CD14-positive monocyte (primary cell): ENCODE measurements around the gene AIFM1. TPM values are rescaled to one million over a fixed set of nuclear protein-coding genes. Genes with fewer than 3 reads are reported as not detected.
A peak's percentile ranks its signal among the peaks of the same experiment; 100 is the strongest.

Experiments used
- DNase-seq, 3 donors: peaks; one replicate each; pipeline ENCODE4 v3.0.0-alpha.2; 2011 to 2022
- H2AFZ ChIP-seq: 2 replicates; pipeline ENCODE4 v1.6.0; 2012; ENCODE audit warnings: mild to moderate bottlenecking, low read depth, low read length, inconsistent platforms; ENCODE audit not compliant: insufficient read depth, poor library complexity, severe bottlenecking
- H3K27ac ChIP-seq, 2 donors: 1 replicate in 1 of 2; 2 replicates in 1 of 2; pipeline ENCODE4 v1.5.1; 2012 to 2013; ENCODE audit warnings: low read length in 2 of 2, control low read depth in 1 of 2, inconsistent platforms in 1 of 2, low read depth in 1 of 2, mild to moderate bottlenecking in 1 of 2
- H3K27me3 ChIP-seq, 2 donors: one replicate each; pipeline versions ENCODE4 v1.6.0 to v1.6.1; 2011 to 2013; ENCODE audit warnings: low read length in 2 of 2; ENCODE audit not compliant: control insufficient read depth in 2 of 2, insufficient read depth in 2 of 2
- H3K36me3 ChIP-seq, 2 donors: replicated peaks in 1 of 2; 1 replicate in 1 of 2; 2 replicates in 1 of 2; pipeline versions ENCODE4 v1.5.1 to v1.6.1; 2012 to 2013; ENCODE audit warnings: low read length in 2 of 2, control low read depth in 1 of 2, inconsistent platforms in 1 of 2, mild to moderate bottlenecking in 1 of 2; ENCODE audit not compliant: insufficient read depth in 2 of 2, control insufficient read depth in 1 of 2
- H3K4me1 ChIP-seq, 2 donors: 1 replicate in 1 of 2; 2 replicates in 1 of 2; pipeline versions ENCODE4 v1.5.1 to v1.6.1; 2012 to 2013; ENCODE audit warnings: low read length in 2 of 2, control low read depth in 1 of 2, inconsistent platforms in 1 of 2, mild to moderate bottlenecking in 1 of 2, moderate library complexity in 1 of 2; ENCODE audit not compliant: insufficient read depth in 2 of 2, control insufficient read depth in 1 of 2
- H3K4me2 ChIP-seq: replicated peaks from 2 replicates; pipeline ENCODE3; 2012; ENCODE audit warnings: low read length, moderate library complexity, mild to moderate bottlenecking; ENCODE audit not compliant: poor library complexity, severe bottlenecking; ENCODE audit errors: extremely low read depth
- H3K4me3 ChIP-seq, 3 experiments: fragments of 200-600 bp in 1 of 3; sonication (generic) in 1 of 3; replicated peaks in 1 of 3; 1 replicate in 2 of 3; 2 replicates in 1 of 3; pipeline ENCODE4 v1.5.1; 2011 to 2013; ENCODE audit warnings: low read length in 3 of 3, mild to moderate bottlenecking in 3 of 3, control low read depth in 2 of 3, low read depth in 2 of 3, inconsistent platforms in 1 of 3, moderate library complexity in 1 of 3
- H3K79me2 ChIP-seq: 2 replicates; pipeline ENCODE4 v1.6.0; 2012; ENCODE audit warnings: mild to moderate bottlenecking, control low read depth, inconsistent platforms, low read length, moderate library complexity; ENCODE audit not compliant: insufficient read depth
- H3K9ac ChIP-seq: 2 replicates; pipeline ENCODE4 v1.6.0; 2017; ENCODE audit warnings: low read length, mild to moderate bottlenecking; ENCODE audit not compliant: insufficient read depth, poor library complexity, severe bottlenecking
- H3K9me3 ChIP-seq, 2 donors: replicated peaks in 1 of 2; 1 replicate in 1 of 2; 2 replicates in 1 of 2; pipeline versions ENCODE4 v1.5.1 to v1.6.1; 2012 to 2013; ENCODE audit warnings: low read length in 2 of 2, control low read depth in 1 of 2; ENCODE audit not compliant: control insufficient read depth in 1 of 2, insufficient read depth in 1 of 2
- H4K20me1 ChIP-seq: 2 replicates; pipeline ENCODE4 v1.6.0; 2012; ENCODE audit warnings: mild to moderate bottlenecking, low read length, control low read depth, moderate library complexity; ENCODE audit not compliant: insufficient read depth
- H3K27ac Mint-ChIP-seq, 7 donors: one replicate each; pipeline ENCODE4 v1.8.0; 2020; ENCODE audit warnings: mild to moderate bottlenecking in 7 of 7, mixed read lengths in 7 of 7, moderate library complexity in 6 of 7, inconsistent platforms in 2 of 7
- H3K27me3 Mint-ChIP-seq, 3 donors: one replicate each; pipeline ENCODE4 v1.8.0; 2021 to 2022; ENCODE audit warnings: low read depth in 3 of 3, mild to moderate bottlenecking in 3 of 3, mixed read lengths in 3 of 3, moderate library complexity in 3 of 3, inconsistent platforms in 1 of 3
- H3K36me3 Mint-ChIP-seq, 2 donors: one replicate each; pipeline ENCODE4 v1.8.0; 2020; ENCODE audit warnings: mixed read lengths in 2 of 2, inconsistent platforms in 1 of 2, mild to moderate bottlenecking in 1 of 2
- H3K4me1 Mint-ChIP-seq: one replicate; pipeline ENCODE4 v1.8.0; 2020; ENCODE audit warnings: mild to moderate bottlenecking, mixed read lengths
- H3K4me3 Mint-ChIP-seq, 2 donors: one replicate each; pipeline ENCODE4 v1.8.0; 2020; ENCODE audit warnings: mild to moderate bottlenecking in 2 of 2, mixed read lengths in 2 of 2, moderate library complexity in 1 of 2
- H3K9me3 Mint-ChIP-seq, 7 donors: one replicate each; pipeline ENCODE4 v1.8.0; 2020 to 2022; ENCODE audit warnings: mixed read lengths in 7 of 7, mild to moderate bottlenecking in 6 of 7, moderate library complexity in 6 of 7, inconsistent platforms in 2 of 7
- CTCF ChIP-seq: fragments of 200-600 bp; IDR thresholded peaks from one replicate; pipeline ENCODE4 v1.8.0; 2022; ENCODE audit warnings: antibody characterized with exemption, mild to moderate bottlenecking
- WGBS: methylation state at CpG from one replicate; pipeline ENCODE4 v1.1.5; 2013; ENCODE audit warnings: missing lambda C conversion rate; ENCODE audit not compliant: insufficient coverage; 5-methylcytosine and 5-hydroxymethylcytosine counted together
- intact Hi-C, 2 donors: fragments of 100-400 bp; cut with micrococcal nuclease; formaldehyde crosslinking; loops; one replicate each; pipeline versions ENCODE4 v1.15.0 to v1.15.1; 2023
- polyA plus RNA-seq, 3 donors: library from polyadenylated mRNA; depleted of rRNA in 1 of 3; unstranded in 2 of 3; stranded (reverse) in 1 of 3; fragments of 300-500 nt in 2 of 3; fragments of >200 nt in 1 of 3; fragmentation: Illumina TruSeq in 2 of 3; gene quantifications; 1 replicate in 2 of 3; 2 replicates in 1 of 3; pipeline ENCODE4 v1.2.3, GENCODE V29; 2012 to 2021

The AIFM1 gene
- polyA plus RNA-seq, 3 donors: 15.1 to 19.1 (median 18.6) TPM

GRCh38 chrX:130097507-130098209 is 68.0 kb downstream of the AIFM1 start:
- peak overlapping the region in 2 of 7 donors; percentile 64 to 85 for H3K27ac Mint-ChIP-seq

More at GRCh38 chrX:130097507-130098209, 68.0 kb downstream of the AIFM1 start:
- Histone ChIP-seq H4K20me1 (peaks cover 100% of the 10 kb centered on the region), H3K79me2 (peaks cover 99% of the 10 kb centered on the region), H3K9me3 (no peaks in the 10 kb centered on the region), H3K27me3 (no peaks in the 10 kb centered on the region), H3K4me3 (no peak overlapping the region), H3K36me3 (peaks cover 0 to 5% of the 10 kb centered on the region in 2 donors), H3K4me1 (peaks cover 57 to 72% of the 10 kb centered on the region in 2 donors), H3K9ac (no peak overlapping the region), H2AFZ (no peak overlapping the region), H3K27ac (peak overlapping the region; percentile 46 to 56), H3K4me2 (peak overlapping the region; percentile 33)
- Mint-ChIP-seq H3K27me3 (peaks cover 0 to 15% (median 0%) of the 10 kb centered on the region in 3 donors), H3K4me3 (peak overlapping the region in 1 of 2 donors; percentile 64), H3K9me3 (peaks cover 0 to 2% (median 0%) of the 10 kb centered on the region in 7 donors), H3K36me3 (peaks cover 7 to 9% of the 10 kb centered on the region in 2 donors), H3K4me1 (peaks cover 70% of the 10 kb centered on the region)
- intact Hi-C loops: no loop called here
- no peak for TF ChIP-seq CTCF
- WGBS: 3% methylated on average over 6 of the region's 14 CpGs
- DNase-seq: no peak
